MM.1S (cell line): ENCODE measurements around the gene ZNF326.

Source experiments
- EZH2 ChIP-seq: fragments of 300-600 bp; sonication (generic); optimal IDR thresholded peaks from 2 replicates; pipeline ENCODE3; 2017; ENCODE audit warnings: low read depth, mild to moderate bottlenecking, antibody characterized with exemption, low read length, mixed read lengths
- TF ChIP-seq, protein P1 (sequence below): fragments of 300-600 bp; sonication (generic); IDR thresholded peaks from 2 replicates; pipeline ENCODE4 v1.5.1; 2016; ENCODE audit warnings: antibody characterized with exemption, low read length, mixed read lengths

DNA sequence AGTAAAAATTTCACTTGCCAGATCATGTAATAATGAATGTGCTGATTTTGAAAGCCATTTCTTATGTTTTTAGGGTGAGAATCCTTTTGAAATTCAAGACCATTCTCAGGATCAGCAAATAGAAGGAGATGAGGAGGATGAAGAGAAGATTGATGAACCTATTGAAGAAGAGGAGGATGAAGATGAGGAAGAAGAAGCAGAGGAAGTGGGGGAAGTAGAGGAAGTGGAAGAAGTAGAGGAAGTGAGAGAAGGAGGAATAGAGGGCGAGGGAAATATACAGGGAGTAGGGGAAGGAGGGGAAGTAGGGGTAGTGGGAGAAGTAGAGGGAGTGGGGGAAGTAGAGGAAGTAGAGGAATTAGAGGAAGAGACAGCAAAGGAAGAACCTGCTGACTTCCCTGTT, 32.4 kb downstream of the ZNF326 start:
- no peak for TF ChIP-seq EZH2
- TF ChIP-seq, protein P1, sequence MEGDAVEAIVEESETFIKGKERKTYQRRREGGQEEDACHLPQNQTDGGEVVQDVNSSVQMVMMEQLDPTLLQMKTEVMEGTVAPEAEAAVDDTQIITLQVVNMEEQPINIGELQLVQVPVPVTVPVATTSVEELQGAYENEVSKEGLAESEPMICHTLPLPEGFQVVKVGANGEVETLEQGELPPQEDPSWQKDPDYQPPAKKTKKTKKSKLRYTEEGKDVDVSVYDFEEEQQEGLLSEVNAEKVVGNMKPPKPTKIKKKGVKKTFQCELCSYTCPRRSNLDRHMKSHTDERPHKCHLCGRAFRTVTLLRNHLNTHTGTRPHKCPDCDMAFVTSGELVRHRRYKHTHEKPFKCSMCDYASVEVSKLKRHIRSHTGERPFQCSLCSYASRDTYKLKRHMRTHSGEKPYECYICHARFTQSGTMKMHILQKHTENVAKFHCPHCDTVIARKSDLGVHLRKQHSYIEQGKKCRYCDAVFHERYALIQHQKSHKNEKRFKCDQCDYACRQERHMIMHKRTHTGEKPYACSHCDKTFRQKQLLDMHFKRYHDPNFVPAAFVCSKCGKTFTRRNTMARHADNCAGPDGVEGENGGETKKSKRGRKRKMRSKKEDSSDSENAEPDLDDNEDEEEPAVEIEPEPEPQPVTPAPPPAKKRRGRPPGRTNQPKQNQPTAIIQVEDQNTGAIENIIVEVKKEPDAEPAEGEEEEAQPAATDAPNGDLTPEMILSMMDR = no peak
